A673 (cell line): ENCODE results near the gene COL4A2. TPM values are rescaled to one million over a fixed set of nuclear protein-coding genes. Genes with fewer than 3 reads are reported as not detected.

Experiments used
- BruUV-seq: library from RNA; stranded (reverse); fragments of 400-500 nt; replicated peaks from 2 replicates; lab custom pipeline; 2021; lab: Mats Ljungman, UMichigan
- CTCF ChIA-PET: fragments of 300-600 bp; sonication (Branson Sonifier 250); formaldehyde crosslinking; loops from one replicate; lab custom pipeline; 2022; ENCODE audit warnings: antibody characterized with exemption; lab: Charles Lee
- POLR2A ChIA-PET: fragments of 300-600 bp; sonication (Branson Sonifier 250); formaldehyde crosslinking; loops from one replicate; lab custom pipeline; 2022; ENCODE audit warnings: antibody characterized with exemption; ENCODE audit not compliant: low non-redundant PET; lab: Charles Lee
- DNase-seq: peaks from one replicate; pipeline ENCODE4 v3.0.0-alpha.2; 2015; ENCODE audit warnings: low spot score
- H3K27ac ChIP-seq: fragments of 200-600 bp; sonication (generic); 2 replicates; pipeline ENCODE4 v1.5.1; 2016; ENCODE audit warnings: mixed run types, low read depth, mild to moderate bottlenecking, mixed read lengths, antibody characterized with exemption, low read length; ENCODE audit not compliant: poor library complexity, severe bottlenecking
- H3K27me3 ChIP-seq: fragments of 200-600 bp; sonication (generic); replicated peaks from 2 replicates; pipeline ENCODE4 v1.6.1; 2017; ENCODE audit warnings: mixed run types, low read depth, mild to moderate bottlenecking, mixed read lengths, antibody characterized with exemption, low read length; ENCODE audit not compliant: insufficient read depth, poor library complexity
- H3K36me3 ChIP-seq: fragments of 200-600 bp; sonication (generic); 2 replicates; pipeline ENCODE4 v1.6.1; 2016; ENCODE audit warnings: mixed run types, mild to moderate bottlenecking, mixed read lengths, antibody characterized with exemption, low read length; ENCODE audit not compliant: insufficient read depth, poor library complexity, severe bottlenecking
- H3K4me1 ChIP-seq: fragments of 200-600 bp; sonication (generic); 2 replicates; pipeline ENCODE4 v1.6.1; 2017; ENCODE audit warnings: mixed run types, mild to moderate bottlenecking, mixed read lengths, antibody characterized with exemption, low read length; ENCODE audit not compliant: insufficient read depth, poor library complexity, severe bottlenecking
- H3K4me3 ChIP-seq: fragments of 200-600 bp; sonication (generic); 2 replicates; pipeline ENCODE4 v1.5.1; 2016; ENCODE audit warnings: low read depth, mixed run types, mild to moderate bottlenecking, mixed read lengths, low read length; ENCODE audit not compliant: poor library complexity, severe bottlenecking
- H3K9me3 ChIP-seq: fragments of 200-600 bp; sonication (generic); 2 replicates; pipeline ENCODE4 v1.6.1; 2016; ENCODE audit warnings: mixed run types, low read depth, mild to moderate bottlenecking, mixed read lengths, antibody characterized with exemption, low read length; ENCODE audit not compliant: poor library complexity, severe bottlenecking
- EZH2 ChIP-seq: fragments of 200-600 bp; sonication (generic); IDR thresholded peaks from 2 replicates; pipeline ENCODE4 v1.6.1; 2017; ENCODE audit warnings: borderline replicate concordance, low read depth, mild to moderate bottlenecking, mixed read lengths, antibody characterized with exemption, low read length; ENCODE audit not compliant: poor library complexity, severe bottlenecking
- intact Hi-C: fragments of 100-400 bp; cut with micrococcal nuclease; formaldehyde crosslinking; loops from one replicate; pipeline ENCODE4 v1.10.0; 2022; ENCODE audit not compliant: unreplicated experiment
- total RNA-seq: library from RNA; stranded (reverse); gene quantifications from 2 replicates; pipeline ENCODE4 v1.2.3, GENCODE V29; 2021
- TF ChIP-seq, protein P1 (sequence below): fragments of 300-800, 200-600 bp; sonication (generic); conservative IDR thresholded peaks from 2 replicates; pipeline ENCODE4 v1.5.1; 2017; ENCODE audit warnings: low read depth, mild to moderate bottlenecking, antibody characterized with exemption, low read length, moderate library complexity, mixed read lengths

COL4A2 gene
- total RNA-seq, 1 experiment from 2014 or later: 184 TPM

GRCh38 chr13:110421696-110422385, 114.8 kb downstream of the COL4A2 start:
- ChIA-PET CTCF (no interaction called here), POLR2A (no interaction called here)
- DNase-seq: no peak
- no TSS peak for BruUV-seq
- H3K36me3 ChIP-seq: peaks cover 6% of the 10 kb centered on the region
- no peak overlapping the region for H3K4me3 ChIP-seq
- no peaks in the 10 kb centered on the region for H3K9me3 ChIP-seq
- intact Hi-C loops: no loop called here
- H3K4me1 ChIP-seq: no peaks in the 10 kb centered on the region
- no peak overlapping the region for H3K27ac ChIP-seq
- no peaks in the 10 kb centered on the region for H3K27me3 ChIP-seq
- TF ChIP-seq, protein P1, sequence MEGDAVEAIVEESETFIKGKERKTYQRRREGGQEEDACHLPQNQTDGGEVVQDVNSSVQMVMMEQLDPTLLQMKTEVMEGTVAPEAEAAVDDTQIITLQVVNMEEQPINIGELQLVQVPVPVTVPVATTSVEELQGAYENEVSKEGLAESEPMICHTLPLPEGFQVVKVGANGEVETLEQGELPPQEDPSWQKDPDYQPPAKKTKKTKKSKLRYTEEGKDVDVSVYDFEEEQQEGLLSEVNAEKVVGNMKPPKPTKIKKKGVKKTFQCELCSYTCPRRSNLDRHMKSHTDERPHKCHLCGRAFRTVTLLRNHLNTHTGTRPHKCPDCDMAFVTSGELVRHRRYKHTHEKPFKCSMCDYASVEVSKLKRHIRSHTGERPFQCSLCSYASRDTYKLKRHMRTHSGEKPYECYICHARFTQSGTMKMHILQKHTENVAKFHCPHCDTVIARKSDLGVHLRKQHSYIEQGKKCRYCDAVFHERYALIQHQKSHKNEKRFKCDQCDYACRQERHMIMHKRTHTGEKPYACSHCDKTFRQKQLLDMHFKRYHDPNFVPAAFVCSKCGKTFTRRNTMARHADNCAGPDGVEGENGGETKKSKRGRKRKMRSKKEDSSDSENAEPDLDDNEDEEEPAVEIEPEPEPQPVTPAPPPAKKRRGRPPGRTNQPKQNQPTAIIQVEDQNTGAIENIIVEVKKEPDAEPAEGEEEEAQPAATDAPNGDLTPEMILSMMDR: no peak
- no peak for TF ChIP-seq EZH2

DNA sequence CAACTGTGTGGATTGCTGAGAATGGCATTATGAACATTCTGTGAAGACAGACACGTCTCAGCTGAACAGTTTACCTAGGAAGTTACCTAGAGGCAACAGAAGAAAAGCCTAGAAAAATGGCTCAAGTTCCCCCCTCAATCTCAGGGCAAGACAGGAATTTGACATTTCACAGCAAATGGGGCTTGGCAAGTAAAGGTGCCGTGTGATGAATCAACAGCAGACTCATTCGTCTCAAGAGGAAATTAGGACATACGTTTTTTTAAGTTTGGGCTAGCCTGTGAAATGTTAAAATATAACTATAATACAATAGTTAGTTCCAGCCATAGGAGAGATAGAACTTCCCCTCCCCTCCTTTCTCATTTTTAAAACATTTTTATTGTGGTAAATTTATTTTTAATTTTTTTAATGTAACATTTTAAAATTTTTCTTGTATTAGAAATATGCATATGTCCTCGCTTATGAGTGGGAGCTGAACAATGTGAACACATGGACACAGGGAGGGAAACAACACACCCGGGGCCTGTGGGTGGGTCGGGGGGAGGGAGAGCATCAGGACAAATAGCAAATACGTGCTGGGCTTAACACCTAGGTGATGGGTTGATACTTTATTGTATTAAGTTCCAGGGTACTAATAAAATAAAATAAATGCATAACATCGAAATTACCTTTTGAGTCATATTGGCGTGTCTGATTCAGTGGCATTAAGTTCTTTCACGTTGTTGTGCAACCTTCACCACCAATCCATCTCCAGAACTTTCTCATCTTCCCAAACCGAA, 116.0 kb downstream of the COL4A2 start:
- no TSS peak for BruUV-seq
- Histone ChIP-seq H3K9me3 (no peaks in the 10 kb centered on the region), H3K4me3 (no peak overlapping the region), H3K4me1 (no peaks in the 10 kb centered on the region), H3K27ac (no peak overlapping the region), H3K27me3 (no peaks in the 10 kb centered on the region), H3K36me3 (peaks cover 9% of the 10 kb centered on the region)
- intact Hi-C loops: no loop called here
- ChIA-PET CTCF (no interaction called here), POLR2A (no interaction called here)
- no peak for DNase-seq
- TF ChIP-seq EZH2: no peak
- TF ChIP-seq, protein P1: no peak

DNA sequence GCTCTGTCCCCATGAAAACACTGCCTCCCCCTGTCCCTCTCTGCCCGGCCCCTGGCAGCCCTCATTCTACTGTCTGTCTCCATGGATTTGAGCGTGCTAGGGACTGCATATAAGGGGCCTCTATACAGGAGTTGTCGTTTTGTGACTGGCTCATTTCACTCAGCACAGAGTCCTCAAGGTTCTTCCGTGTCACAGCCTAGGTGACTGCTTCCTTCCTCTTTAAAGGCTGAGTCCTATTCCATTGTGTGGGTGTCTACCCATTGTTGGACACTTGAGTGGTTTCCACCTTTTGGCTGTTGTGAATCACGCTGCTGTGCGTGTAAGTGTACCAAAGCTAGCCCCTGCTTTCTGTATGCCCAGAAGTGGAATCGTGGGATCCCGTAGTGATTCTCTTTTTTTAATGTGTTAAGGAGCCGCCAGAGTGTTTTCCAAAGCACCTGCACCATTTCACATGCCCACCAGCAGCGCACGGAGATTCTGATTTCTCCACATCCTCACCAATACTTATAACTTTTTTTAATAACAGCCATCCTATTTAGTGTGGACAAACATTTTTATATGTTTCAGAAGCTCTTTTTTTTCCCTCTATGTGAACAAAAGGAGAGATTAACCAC, 116.7 kb downstream of the COL4A2 start:
- H3K4me3 ChIP-seq: no peak overlapping the region
- no peak overlapping the region for H3K27ac ChIP-seq
- no peaks in the 10 kb centered on the region for H3K27me3 ChIP-seq
- no peaks in the 10 kb centered on the region for H3K4me1 ChIP-seq
- H3K36me3 ChIP-seq: peaks cover 12% of the 10 kb centered on the region
- no TSS peak for BruUV-seq
- ChIA-PET POLR2A (no interaction called here), CTCF (interaction anchor here (0.6 kb wide), 1 partner anchor 32 kb away, joined by 3 read pairs; no protein-coding TSS in a partner anchor)
- TF ChIP-seq, protein P1: no peak
- TF ChIP-seq EZH2: no peak
- no peaks in the 10 kb centered on the region for H3K9me3 ChIP-seq
- DNase-seq: no peak
- intact Hi-C loops: no loop called here
